Stomach (tissue), 9 donors: ENCODE results near the gene EOLA1. TPM values are rescaled to one million over a fixed set of nuclear protein-coding genes. Genes with fewer than 3 reads are reported as not detected.
A peak's percentile ranks its signal among the peaks of the same experiment; 100 is the strongest.

Experiments
- DNase-seq, 2 donors: peaks; one replicate each; pipeline versions ENCODE4 v3.0.0 to v3.0.0-alpha.2; 2013 to 2019
- H3K27ac ChIP-seq, 5 donors: fragments of 200-600 bp in 4 of 5; sonication (generic) in 4 of 5; one replicate each; pipeline ENCODE4 v1.5.1; 2013 to 2019; ENCODE audit warnings: mild to moderate bottlenecking in 1 of 5, moderate library complexity in 1 of 5
- H3K27me3 ChIP-seq, 3 donors: fragments of 200-600 bp; sonication (generic); one replicate each; pipeline ENCODE4 v1.5.1; 2017 to 2019; ENCODE audit warnings: mixed run types in 1 of 3
- H3K36me3 ChIP-seq, 4 donors: fragments of 200-600 bp; sonication (generic); 1 replicate in 3 of 4; 2 replicates in 1 of 4; pipeline ENCODE4 v1.5.1; 2016 to 2019
- H3K4me1 ChIP-seq, 4 donors: fragments of 200-600 bp; sonication (generic); one replicate each; pipeline ENCODE4 v1.5.1; 2016 to 2019
- H3K4me3 ChIP-seq, 4 donors: fragments of 200-600 bp; sonication (generic) in 3 of 4; one replicate each; pipeline ENCODE4 v1.5.1; 2016 to 2019; ENCODE audit warnings: mild to moderate bottlenecking in 1 of 4
- H3K9me3 ChIP-seq, 4 donors: fragments of 200-600 bp; sonication (generic); one replicate each; pipeline ENCODE4 v1.5.1; 2016 to 2019
- EP300 ChIP-seq: sonication (generic); formaldehyde crosslinking; IDR thresholded peaks from one replicate; pipeline ENCODE4 v1.6.1; 2017; ENCODE audit warnings: antibody characterized with exemption
- POLR2A ChIP-seq, 4 donors: fragments of 450-650 bp; IDR thresholded peaks; one replicate each; pipeline ENCODE4 v1.6.1; 2016; ENCODE audit warnings: antibody characterized with exemption in 4 of 4, control low read depth in 2 of 4, mild to moderate bottlenecking in 1 of 4, moderate library complexity in 1 of 4
- POLR2AphosphoS5 ChIP-seq, 3 donors: sonication (generic); formaldehyde crosslinking; IDR thresholded peaks; one replicate each; pipeline ENCODE4 v1.6.1; 2016; ENCODE audit warnings: antibody characterized with exemption in 3 of 3
- WGBS, 5 donors: extraction: QIAGEN DNeasy Blood & Tissue Kit in 3 of 5; methylation state at CpG; one replicate each; pipeline versions ENCODE4 v1.1.5 to v1.1.7; 2013 to 2018; 5-methylcytosine and 5-hydroxymethylcytosine counted together
- intact Hi-C: fragments of 100-400 bp; cut with DNase I; formaldehyde crosslinking; loops from one replicate; pipeline ENCODE4 v1.15.1; 2023; ENCODE audit warnings: low total_unique reads
- polyA plus RNA-seq, 3 donors: library from polyadenylated mRNA; stranded (reverse); fragments of 200-250 nt; gene quantifications; one replicate each; pipeline ENCODE4 v1.2.3, GENCODE V29; 2013
- total RNA-seq, 5 donors: library from RNA; depleted of rRNA; stranded (reverse); fragments of >200 nt; gene quantifications; one replicate each; pipeline versions ENCODE4 v1.1.0 to v1.2.3, GENCODE V29; 2014 to 2016
- TF ChIP-seq, protein P1 (sequence below), 7 experiments: fragments of 450-650 bp in 4 of 7; fragments of 200-600 bp in 3 of 7; sonication (generic) in 3 of 7; IDR thresholded peaks; one replicate each; pipeline ENCODE4 v1.5.1; 2016 to 2019; ENCODE audit warnings: antibody characterized with exemption in 7 of 7, control low read depth in 2 of 7, mild to moderate bottlenecking in 1 of 7
- donor health status: healthy with polysubstance abuse.
- donor health status: Bipolar disorder and iron deficiency.
- donor health status: healthy.

The EOLA1 gene
- total and polyA plus RNA-seq, 8 donors, result 1.2 to 27.0 (median 18.9) TPM

DNA sequence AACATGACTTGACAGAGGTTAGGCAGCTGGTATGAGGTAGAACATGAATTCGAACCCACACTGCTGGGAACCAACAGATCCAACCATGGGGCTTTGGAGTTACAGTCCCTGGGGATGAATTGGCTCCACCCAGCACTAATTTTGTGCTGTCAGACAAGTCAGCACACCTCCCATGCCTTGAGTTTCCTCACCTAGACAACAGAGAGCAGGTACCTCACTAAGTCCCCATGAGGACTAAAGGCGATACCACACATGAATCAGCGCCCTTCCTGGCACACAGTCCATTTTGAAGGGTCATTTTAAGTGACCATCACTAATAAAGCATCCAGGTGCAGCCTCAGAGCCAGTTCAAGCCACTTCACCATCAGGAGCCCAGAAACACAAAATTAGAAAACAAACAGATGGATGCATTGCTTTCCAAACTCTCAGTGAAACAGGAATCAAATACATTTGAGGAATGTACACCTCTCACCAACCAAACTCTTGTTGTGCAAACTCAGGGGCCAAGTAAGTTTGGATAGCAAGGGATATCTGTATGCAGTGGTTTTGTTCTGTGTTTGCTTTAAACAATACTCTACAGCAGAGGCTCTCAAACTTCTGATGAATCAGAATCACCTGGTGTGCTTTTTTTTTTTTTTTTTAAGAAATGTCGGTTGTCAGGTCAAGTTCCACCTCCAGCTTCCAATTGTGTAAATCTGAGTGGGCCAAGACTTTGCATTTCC, 45.8 kb upstream of the EOLA1 start:
- WGBS, 5 donors, result 66 to 94% (median 74%) methylated on average over 2 to 4 of the region's 4 CpGs
- Histone ChIP-seq H3K4me3 (no peak overlapping the region), H3K27me3 (no peaks in the 10 kb centered on the region), H3K9me3 (no peaks in the 10 kb centered on the region), H3K4me1 (peaks cover 0 to 36% (median 5%) of the 10 kb centered on the region in 4 donors), H3K27ac (no peak overlapping the region), H3K36me3 (peaks cover 5 to 100% (median 97%) of the 10 kb centered on the region in 4 donors)
- intact Hi-C loops, result no loop called here
- TF ChIP-seq EP300, result no peak
- TF ChIP-seq, protein P1, sequence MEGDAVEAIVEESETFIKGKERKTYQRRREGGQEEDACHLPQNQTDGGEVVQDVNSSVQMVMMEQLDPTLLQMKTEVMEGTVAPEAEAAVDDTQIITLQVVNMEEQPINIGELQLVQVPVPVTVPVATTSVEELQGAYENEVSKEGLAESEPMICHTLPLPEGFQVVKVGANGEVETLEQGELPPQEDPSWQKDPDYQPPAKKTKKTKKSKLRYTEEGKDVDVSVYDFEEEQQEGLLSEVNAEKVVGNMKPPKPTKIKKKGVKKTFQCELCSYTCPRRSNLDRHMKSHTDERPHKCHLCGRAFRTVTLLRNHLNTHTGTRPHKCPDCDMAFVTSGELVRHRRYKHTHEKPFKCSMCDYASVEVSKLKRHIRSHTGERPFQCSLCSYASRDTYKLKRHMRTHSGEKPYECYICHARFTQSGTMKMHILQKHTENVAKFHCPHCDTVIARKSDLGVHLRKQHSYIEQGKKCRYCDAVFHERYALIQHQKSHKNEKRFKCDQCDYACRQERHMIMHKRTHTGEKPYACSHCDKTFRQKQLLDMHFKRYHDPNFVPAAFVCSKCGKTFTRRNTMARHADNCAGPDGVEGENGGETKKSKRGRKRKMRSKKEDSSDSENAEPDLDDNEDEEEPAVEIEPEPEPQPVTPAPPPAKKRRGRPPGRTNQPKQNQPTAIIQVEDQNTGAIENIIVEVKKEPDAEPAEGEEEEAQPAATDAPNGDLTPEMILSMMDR (IDR thresholded peaks at IDR 0.05), result no peak
- no peak for DNase-seq

DNA sequence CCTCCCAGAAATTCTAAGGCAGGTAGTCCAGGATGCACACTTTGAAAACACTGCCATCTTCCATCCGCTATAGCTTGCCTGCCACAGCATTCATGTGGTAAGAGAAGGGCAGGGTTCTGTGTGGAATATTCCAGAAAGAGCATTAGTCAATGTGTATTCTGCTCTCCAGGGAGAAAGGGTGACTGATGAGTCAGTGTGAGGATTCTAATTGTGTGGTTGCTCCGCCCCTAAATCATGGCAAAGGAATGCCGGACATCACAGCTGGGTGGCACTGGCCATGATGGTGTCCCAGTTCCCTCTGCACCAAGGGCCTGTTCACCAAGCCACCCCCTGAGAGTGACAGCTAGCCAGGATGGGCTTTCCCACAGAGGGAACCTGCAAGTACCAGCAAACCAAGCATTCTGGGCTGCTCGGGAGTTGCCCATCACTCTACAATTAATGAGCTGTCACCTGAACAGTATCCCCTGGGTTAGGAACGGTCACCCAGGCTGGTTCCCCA, 45.2 kb upstream of the EOLA1 start:
- peaks cover 0 to 36% (median 5%) of the 10 kb centered on the region in 4 donors for H3K4me1 ChIP-seq
- H3K4me3 ChIP-seq, result no peak overlapping the region
- DNase-seq, result no peak
- no peaks in the 10 kb centered on the region for H3K27me3 ChIP-seq
- intact Hi-C loops, result no loop called here
- TF ChIP-seq POLR2AphosphoS5 (IDR thresholded peaks at IDR 0.05) (peak in 1 of 3 donors; percentile 9), EP300 (no peak)
- H3K27ac ChIP-seq, result peak overlapping the region in 1 of 5 donors; percentile 53
- H3K9me3 ChIP-seq, result no peaks in the 10 kb centered on the region
- peaks cover 7 to 100% (median 97%) of the 10 kb centered on the region in 4 donors for H3K36me3 ChIP-seq
- 66 to 85% (median 77%) methylated on average over 3 to 5 of the region's 5 CpGs for WGBS, 5 donors

DNA sequence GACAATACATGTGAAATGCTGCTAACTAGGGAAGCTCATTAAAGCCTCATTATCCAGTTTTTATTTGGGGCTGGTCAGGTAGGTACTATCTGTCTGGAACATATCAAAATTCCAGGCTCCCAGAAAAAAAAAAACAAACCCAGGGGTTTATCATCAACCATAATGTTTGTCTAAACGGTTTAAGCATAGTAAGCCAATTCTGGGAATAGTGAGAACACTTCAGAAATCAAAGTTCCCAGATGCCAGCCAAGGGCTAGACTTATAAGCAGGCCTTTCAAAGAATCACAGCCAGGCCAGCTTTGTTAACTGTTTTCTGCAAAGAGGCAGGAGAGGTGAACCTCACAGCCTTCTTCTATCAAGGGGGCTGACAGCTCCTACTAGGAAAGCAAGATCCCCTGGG, 43.8 kb upstream of the EOLA1 start:
- 29 to 52% (median 31%) methylated on average over 1 of the region's 1 CpG for WGBS, 5 donors
- Histone ChIP-seq H3K36me3 (peaks cover 11 to 100% (median 97%) of the 10 kb centered on the region in 4 donors), H3K27ac (no peak overlapping the region), H3K27me3 (no peaks in the 10 kb centered on the region), H3K4me3 (no peak overlapping the region), H3K4me1 (peaks cover 0 to 33% (median 5%) of the 10 kb centered on the region in 4 donors), H3K9me3 (no peaks in the 10 kb centered on the region)
- DNase-seq, result no peak
- TF ChIP-seq POLR2A (IDR thresholded peaks at IDR 0.05) (no peak), POLR2AphosphoS5 (IDR thresholded peaks at IDR 0.05) (no peak), EP300 (no peak)
- TF ChIP-seq, protein P1 (IDR thresholded peaks at IDR 0.05), result no peak
- intact Hi-C loops, result no loop called here

DNA sequence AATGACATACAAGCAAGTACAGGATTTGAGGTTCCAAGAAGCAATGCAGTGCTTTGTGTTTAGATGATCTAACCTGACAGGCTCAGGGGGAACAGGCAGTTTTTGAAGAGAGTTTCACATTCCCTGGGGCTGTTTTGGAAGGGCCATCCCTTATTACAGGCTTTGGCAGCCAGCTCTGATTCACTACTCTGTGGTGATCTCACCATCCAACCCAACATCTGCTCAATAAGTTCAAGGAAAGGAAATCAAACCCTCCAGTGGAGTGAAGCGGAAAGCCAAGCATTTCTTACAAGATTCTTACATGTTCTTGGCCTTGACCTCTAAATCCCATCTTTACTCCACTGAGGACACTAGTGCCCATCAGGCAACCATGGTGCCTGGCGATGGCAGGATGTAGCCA, 43.2 kb upstream of the EOLA1 start:
- Histone ChIP-seq H3K36me3 (peaks cover 11 to 97% (median 94%) of the 10 kb centered on the region in 4 donors), H3K4me1 (peaks cover 0 to 33% (median 6%) of the 10 kb centered on the region in 4 donors), H3K4me3 (no peak overlapping the region), H3K9me3 (no peaks in the 10 kb centered on the region), H3K27ac (no peak overlapping the region), H3K27me3 (no peaks in the 10 kb centered on the region)
- WGBS, 5 donors, result 68 to 100% (median 88%) methylated on average over 1 to 2 of the region's 2 CpGs
- TF ChIP-seq, protein P1 (IDR thresholded peaks at IDR 0.05), result no peak
- TF ChIP-seq POLR2AphosphoS5 (IDR thresholded peaks at IDR 0.05) (no peak), EP300 (no peak), POLR2A (IDR thresholded peaks at IDR 0.05) (no peak)
- no peak for DNase-seq
- intact Hi-C loops, result no loop called here

DNA sequence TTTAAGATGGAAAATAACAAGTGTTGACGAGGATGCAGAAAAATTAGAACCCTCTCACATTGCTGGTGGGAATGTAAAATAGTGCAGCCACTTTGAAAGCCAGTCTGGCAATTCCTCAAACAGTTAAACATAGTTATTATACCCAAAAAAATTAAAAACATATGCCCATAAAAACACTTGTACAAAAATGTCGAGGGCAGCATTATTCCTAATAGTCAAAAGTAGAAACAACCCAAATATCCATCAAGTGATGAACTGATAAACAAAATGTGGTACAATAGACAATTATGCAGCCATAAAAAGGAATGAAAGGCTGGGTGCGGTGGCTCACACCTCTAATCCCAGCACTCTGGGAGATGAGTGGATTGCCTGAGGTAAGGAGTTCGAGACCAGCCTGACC, 42.0 kb upstream of the EOLA1 start:
- peaks cover 0 to 28% (median 6%) of the 10 kb centered on the region in 4 donors for H3K4me1 ChIP-seq
- intact Hi-C loops, result no loop called here

More for the DNA sequence above, 42.0 kb upstream of the EOLA1 start:
- H3K27me3 ChIP-seq, result no peaks in the 10 kb centered on the region
- DNase-seq, result no peak
- H3K4me3 ChIP-seq, result no peak overlapping the region
- TF ChIP-seq, protein P1 (IDR thresholded peaks at IDR 0.05), result no peak
- H3K9me3 ChIP-seq, result no peaks in the 10 kb centered on the region
- WGBS, 5 donors, result 81 to 95% (median 90%) methylated on average over 4 of the region's 4 CpGs
- no peak overlapping the region for H3K27ac ChIP-seq
- peaks cover 11 to 86% (median 82%) of the 10 kb centered on the region in 4 donors for H3K36me3 ChIP-seq
